ENCODE data around the gene KPNA2. TPM values are rescaled to one million over a fixed set of nuclear protein-coding genes. Genes with fewer than 3 reads are reported as not detected.

KPNA2 gene
- total and polyA plus RNA-seq, 2 of the 13 experiments (the other 11 are each of a cell fraction or from before 2014, with no cell fraction given): 111 to 305 TPM

- peak; percentile 96 for TF ChIP-seq ATF2 (CRISPR knock-in tag; IDR thresholded peaks at IDR 0.05)
- peak; percentile 88 for TF ChIP-seq ISL2 (CRISPR knock-in tag; IDR thresholded peaks at IDR 0.05)
- TF ChIP-seq SOX6 (IDR thresholded peaks at IDR 0.05): no peak
- peak; percentile 79 for TF ChIP-seq SOX6 (CRISPR knock-in tag; IDR thresholded peaks at IDR 0.05)
- peak; percentile 95 for TF ChIP-seq ZFX (CRISPR knock-in tag; IDR thresholded peaks at IDR 0.05; ENCODE audit: low read depth)
- peak; percentile 95 for TF ChIP-seq RCOR2 (CRISPR knock-in tag; IDR thresholded peaks at IDR 0.05)
- TF ChIP-seq ZZZ3 (CRISPR knock-in tag; IDR thresholded peaks at IDR 0.05; ENCODE audit: borderline replicate concordance): peak; percentile 25; the same call in 1 of the 2 replicates
- TF ChIP-seq ZNF24 (IDR thresholded peaks at IDR 0.05): peak; percentile 100
- peak; percentile 78 for TF ChIP-seq FOSL2 (CRISPR knock-in tag; IDR thresholded peaks at IDR 0.05)
- TF ChIP-seq SRSF9 (IDR thresholded peaks at IDR 0.05; ENCODE audit: borderline replicate concordance, insufficient read depth, low read depth, low read length, poor library complexity, severe bottlenecking): no peak
- TF ChIP-seq ZNF720 (CRISPR knock-in tag; IDR thresholded peaks at IDR 0.05): no peak
- TF ChIP-seq ZNF839 (CRISPR knock-in tag; IDR thresholded peaks at IDR 0.05; ENCODE audit: borderline replicate concordance): no peak; the same call in 1 of the 2 replicates
- TF ChIP-seq CBX2 (IDR thresholded peaks at IDR 0.05; ENCODE audit: low read depth, low read length): no peak
- no peak for TF ChIP-seq CBX2 (CRISPR knock-in tag; IDR thresholded peaks at IDR 0.05; ENCODE audit: low read depth)
- 0 out of 2 replicates have a peak, but pooled peaks have one; percentile 88 for TF ChIP-seq LRRFIP1 (CRISPR knock-in tag; conservative IDR thresholded peaks at IDR 0.05)
- peak; percentile 95 for TF ChIP-seq PITX1 (CRISPR knock-in tag; IDR thresholded peaks at IDR 0.05)
- peak; percentile 94; the same call in 1 of the 2 replicates for TF ChIP-seq ZNF564 (CRISPR knock-in tag; IDR thresholded peaks at IDR 0.05)
- TF ChIP-seq ZKSCAN8 (CRISPR knock-in tag; IDR thresholded peaks at IDR 0.05; ENCODE audit: borderline replicate concordance): peak; percentile 96
- TF ChIP-seq HNF4G (IDR thresholded peaks at IDR 0.05; ENCODE audit: borderline replicate concordance, low read depth, low read length): peak; percentile 27; the same call in 1 of the 2 replicates
- TF ChIP-seq HNF4G (CRISPR knock-in tag; IDR thresholded peaks at IDR 0.05; ENCODE audit: borderline replicate concordance, low read depth): no peak
- peak; percentile 95; the same call in 1 of the 2 replicates for TF ChIP-seq ZNF337 (CRISPR knock-in tag; IDR thresholded peaks at IDR 0.05; ENCODE audit: borderline replicate concordance, low read depth)
- no peak for TF ChIP-seq ATM (IDR thresholded peaks at IDR 0.05; ENCODE audit: borderline replicate concordance)
- peak; percentile 43; the same call in 1 of the 2 replicates for TF ChIP-seq ZBTB44 (CRISPR knock-in tag; IDR thresholded peaks at IDR 0.05)
- peak; percentile 49 for TF ChIP-seq ATF3 (CRISPR knock-in tag; IDR thresholded peaks at IDR 0.05)
Observed at GRCh38 chr17:68019675-68020408, 15.7 kb upstream of the KPNA2 start (continued).

Data from HepG2 (cell line).